Adipose tissue (tissue), 3 donors: ENCODE measurements around the gene FAM20A. TPM values are rescaled to one million over a fixed set of nuclear protein-coding genes. Genes with fewer than 3 reads are reported as not detected.
"Not testable (repeated sequence)": the region's sequence is repeated elsewhere in the genome, so short reads cannot be mapped to it uniquely, and the experiment has no call there.

Experiments used
- H3K27ac ChIP-seq: one replicate; pipeline ENCODE4 v1.5.1; 2013; ENCODE audit warnings: low read depth, low read length
- WGBS, 3 donors: extraction: QIAGEN DNeasy Blood & Tissue Kit; methylation state at CpG; one replicate each; pipeline ENCODE4 v1.1.7; 2013; 5-methylcytosine and 5-hydroxymethylcytosine counted together
- polyA plus RNA-seq, 3 donors: library from polyadenylated mRNA; stranded (reverse); fragments of 200-250 nt; gene quantifications; one replicate each; pipeline ENCODE4 v1.2.3, GENCODE V29; 2013
- donor health status: healthy with polysubstance abuse.
- donor health status: Bipolar disorder and iron deficiency.
- donor health status: healthy.

Gene FAM20A
- polyA plus RNA-seq, 3 donors: 2.1 to 24.1 (median 21.7) TPM

- 33 to 43% (median 41%) methylated on average over 15 of the region's 15 CpGs for WGBS, 3 donors
- no peak overlapping the region for H3K27ac ChIP-seq
Measured at GRCh38 chr17:68514831-68515635, 86.1 kb downstream of the FAM20A start.

- H3K27ac ChIP-seq: no peak overlapping the region
- WGBS, 3 donors: 13 to 31% (median 16%) methylated on average over 3 of the region's 3 CpGs
Measured at GRCh38 chr17:68513932-68514331, 87.2 kb downstream of the FAM20A start.

GRCh38 chr17:68512960-68513474 lies 88.2 kb downstream of the FAM20A start:
- peak overlapping the region; percentile 97 for H3K27ac ChIP-seq
- 0 to 1% (median 1%) methylated on average over 20 of the region's 20 CpGs for WGBS, 3 donors

GRCh38 chr17:68512247-68512959 lies 88.8 kb downstream of the FAM20A start, which contains the start of gene PRKAR1A:
TSS of gene PRKAR1A (plus strand) at chr17:68512430. CDS start at chr17:68515400, 2,970 bp downstream.
- 0 to 1% (median 0%) methylated on average over 68 to 81 of the region's 81 CpGs for WGBS, 3 donors
- peak within 1 kb of the TSS; percentile 97 for H3K27ac ChIP-seq

- 0 to 1% (median 0%) methylated on average over 40 to 49 of the region's 49 CpGs for WGBS, 3 donors
- peak overlapping the region; percentile 97 for H3K27ac ChIP-seq
Measured at GRCh38 chr17:68511671-68512246, 89.4 kb downstream of the FAM20A start.

GRCh38 chr17:68511254-68511670 lies 89.9 kb downstream of the FAM20A start:
- peak overlapping the region; percentile 97 for H3K27ac ChIP-seq
- WGBS, 3 donors: 6 to 10% (median 9%) methylated on average over 9 to 10 of the region's 10 CpGs

- 43 to 64% (median 44%) methylated on average over 9 of the region's 9 CpGs for WGBS, 3 donors
- H3K27ac ChIP-seq: no peak overlapping the region
Measured at GRCh38 chr17:68509141-68510057, 91.8 kb downstream of the FAM20A start.

- WGBS, 3 donors: 77 to 87% (median 87%) methylated on average over 3 of the region's 3 CpGs
Measured at GRCh38 chr17:68507576-68507975, 93.6 kb downstream of the FAM20A start.

GRCh38 chr17:68505951-68506350 lies 95.2 kb downstream of the FAM20A start:
- no peak overlapping the region for H3K27ac ChIP-seq
- WGBS, 3 donors: 69 to 92% (median 80%) methylated on average over 1 of the region's 1 CpG

More at GRCh38 chr17:68507576-68507975, 93.6 kb downstream of the FAM20A start:
- no peak overlapping the region for H3K27ac ChIP-seq

- 76 to 89% (median 78%) methylated on average over 3 of the region's 3 CpGs for WGBS, 3 donors
Measured at GRCh38 chr17:68501074-68501473, 100.1 kb downstream of the FAM20A start.

GRCh38 chr17:68499587-68499986 lies 101.6 kb downstream of the FAM20A start:
- 91 to 96% (median 93%) methylated on average over 5 of the region's 5 CpGs for WGBS, 3 donors
- no peak overlapping the region for H3K27ac ChIP-seq

More at GRCh38 chr17:68501074-68501473, 100.1 kb downstream of the FAM20A start:
- no peak overlapping the region for H3K27ac ChIP-seq

GRCh38 chr17:68498479-68499326 lies 102.5 kb downstream of the FAM20A start:
- H3K27ac ChIP-seq: no peak overlapping the region
- 28 to 52% (median 31%) methylated on average over 7 of the region's 7 CpGs for WGBS, 3 donors

- 3 to 20% (median 4%) methylated on average over 3 of the region's 3 CpGs for WGBS, 3 donors
- no peak overlapping the region for H3K27ac ChIP-seq
Measured at GRCh38 chr17:68497885-68498319, 103.3 kb downstream of the FAM20A start.

- WGBS, 3 donors: 88 to 97% (median 94%) methylated on average over 4 of the region's 4 CpGs
- H3K27ac ChIP-seq: no peak overlapping the region
Measured at GRCh38 chr17:68495081-68495480, 106.1 kb downstream of the FAM20A start.

GRCh38 chr17:68492394-68493054 lies 108.6 kb downstream of the FAM20A start:
- H3K27ac ChIP-seq: not testable (repeated sequence)
- WGBS, 3 donors: 75 to 90% (median 88%) methylated on average over 8 of the region's 8 CpGs
